GM18505 (cell line): ENCODE data around the gene CABLES2.
"Not testable (repeated sequence)": the region's sequence is repeated elsewhere in the genome, so short reads cannot be mapped to it uniquely, and the experiment has no call there.

Source experiments
- ATAC-seq: cut with Tn5 transposase; IDR thresholded peaks from one replicate; pipeline ENCODE4 v1.9.1; 2021; ENCODE audit not compliant: unreplicated experiment
- POLR2A ChIP-seq: IDR thresholded peaks from 4 replicates; pipeline ENCODE4 v1.6.1; 2011; ENCODE audit warnings: borderline replicate concordance; ENCODE audit not compliant: insufficient read depth, insufficient read length; ENCODE audit errors: extremely low read depth

CABLES2 gene

DNA sequence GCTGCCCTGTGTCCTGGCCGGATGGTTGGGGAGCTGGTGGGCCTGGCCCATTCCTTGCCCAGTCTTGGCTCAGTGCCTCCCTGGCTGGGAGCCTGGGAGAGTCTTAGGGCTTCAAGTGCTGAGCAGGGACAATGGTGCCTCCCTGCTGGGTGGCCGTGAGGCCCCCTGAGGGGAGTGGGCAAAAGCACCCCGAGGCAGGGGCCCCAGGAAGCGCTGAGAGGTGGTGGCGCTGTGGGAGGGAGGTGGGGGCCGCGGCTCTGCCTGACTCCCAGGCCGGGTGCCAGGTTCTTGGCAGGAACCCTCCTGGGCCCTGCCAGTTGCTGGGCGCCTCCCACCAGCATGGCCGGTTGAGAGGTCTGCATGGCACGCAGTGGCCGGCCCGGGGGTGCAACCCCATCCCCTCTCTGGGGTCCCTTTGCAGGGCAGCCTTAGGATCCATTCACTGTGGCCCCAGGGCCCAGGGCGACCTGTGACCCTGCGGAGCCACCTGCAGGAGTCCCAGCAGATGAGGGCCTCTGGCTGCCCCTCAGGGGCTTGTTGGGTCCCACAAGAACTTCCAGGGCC lies 29.4 kb downstream of the CABLES2 start:
- no peak for TF ChIP-seq POLR2A
- no peak for ATAC-seq

DNA sequence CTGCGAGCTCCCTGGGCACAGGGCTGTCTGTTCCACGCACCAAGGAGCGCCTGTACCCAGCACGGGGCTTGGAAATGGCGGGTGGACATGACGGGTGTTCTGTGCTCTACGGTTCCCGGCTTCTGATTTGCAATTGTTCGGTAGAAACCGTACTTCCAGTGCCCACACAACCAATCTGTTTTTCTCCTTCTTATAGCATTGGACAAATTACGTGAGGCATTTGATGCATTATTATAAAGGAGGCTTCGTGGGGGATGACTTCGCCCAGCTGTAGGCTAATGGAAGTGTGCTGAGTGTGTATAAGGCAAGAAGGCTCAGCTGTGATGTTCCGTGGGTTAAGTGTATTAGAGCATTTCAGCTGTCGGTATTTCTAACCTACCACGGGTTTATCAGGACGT lies 30.0 kb downstream of the CABLES2 start:
- no peak for ATAC-seq
- no peak for TF ChIP-seq POLR2A

DNA sequence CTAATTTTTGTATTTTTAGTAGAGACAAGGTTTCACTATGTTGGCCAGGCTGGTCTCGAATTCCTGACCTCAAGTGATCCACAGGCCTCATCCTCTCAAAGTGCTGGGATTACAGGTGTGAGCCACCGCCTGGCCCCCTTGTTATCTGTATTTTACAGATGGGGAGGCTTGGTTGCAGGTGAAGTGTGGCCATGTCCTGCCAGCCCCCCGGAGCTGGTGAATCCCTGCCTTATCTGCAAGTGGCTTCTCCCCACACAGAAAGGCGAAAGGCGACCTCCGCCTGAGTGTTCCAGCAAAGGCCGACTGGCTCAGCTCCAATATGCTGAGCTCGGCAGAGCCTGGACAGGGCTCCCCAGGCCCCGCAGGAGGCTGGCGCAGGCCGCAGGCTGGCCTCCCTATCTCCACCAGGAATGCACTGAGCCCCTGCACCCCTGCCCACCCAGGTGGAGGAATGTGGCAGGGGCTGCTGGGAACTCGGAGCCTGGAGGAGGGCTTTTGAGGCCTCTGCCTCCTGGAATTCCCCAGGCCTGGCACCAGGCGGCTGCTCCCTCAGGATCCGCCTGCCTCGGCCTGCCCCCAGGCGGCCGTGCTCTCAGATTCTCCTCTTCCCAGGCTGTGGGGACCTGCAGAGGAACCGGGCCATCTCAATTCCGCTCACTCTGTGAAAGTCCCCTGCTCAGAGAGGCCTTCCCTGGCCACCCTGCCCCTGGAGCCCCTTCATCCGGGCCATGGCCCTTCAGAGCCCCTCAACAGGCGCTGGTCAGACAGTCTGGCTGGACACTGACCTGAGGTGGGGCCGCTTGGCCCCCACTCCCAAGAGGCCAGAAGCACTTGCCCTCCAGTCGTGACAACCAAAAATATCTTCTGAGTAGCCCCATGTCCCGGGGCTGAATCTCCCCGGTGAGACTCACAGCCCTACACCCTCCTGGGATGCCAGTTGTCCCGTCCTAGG lies 30.7 kb downstream of the CABLES2 start:
- no peak for TF ChIP-seq POLR2A
- ATAC-seq: no peak

DNA sequence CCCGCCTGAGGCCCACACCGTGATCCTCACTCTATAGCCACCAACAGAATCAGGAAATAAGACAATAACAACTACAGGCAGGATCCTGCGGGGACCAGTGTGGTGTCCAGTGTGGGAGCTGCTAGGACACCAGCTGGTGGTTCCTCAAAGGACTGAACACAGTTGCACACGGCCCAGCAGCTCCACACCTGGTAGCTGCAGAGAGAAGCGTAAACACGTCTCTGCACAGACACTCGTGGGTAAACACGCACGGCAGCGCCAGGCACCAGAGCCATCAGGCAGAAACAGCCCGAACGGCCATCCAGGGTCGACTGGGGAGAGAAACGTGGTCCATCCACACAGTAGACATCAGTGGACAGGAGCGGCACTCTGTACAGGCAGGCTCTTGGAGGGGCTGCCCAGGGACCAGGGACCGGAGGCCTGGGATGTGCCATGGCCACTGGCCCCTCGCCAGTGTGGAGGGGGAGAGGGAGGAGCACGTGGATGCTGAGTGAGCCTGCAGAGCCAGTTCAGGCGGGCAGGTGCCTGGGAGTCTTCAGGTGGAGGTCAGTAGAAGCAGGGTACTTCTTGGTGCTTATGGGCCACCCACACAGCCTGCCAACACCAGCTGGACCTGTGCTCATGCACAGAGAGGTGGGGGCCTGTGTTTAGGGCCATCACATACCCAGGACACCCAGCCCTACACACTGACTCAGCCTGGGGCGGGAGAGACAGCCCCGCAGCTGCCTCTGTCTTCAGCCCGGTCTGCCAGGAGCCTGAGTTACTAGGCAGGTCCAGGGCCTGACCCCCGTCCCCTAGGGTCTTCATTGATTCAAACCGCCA lies 32.5 kb downstream of the CABLES2 start:
- ATAC-seq: no peak
- TF ChIP-seq POLR2A: no peak

DNA sequence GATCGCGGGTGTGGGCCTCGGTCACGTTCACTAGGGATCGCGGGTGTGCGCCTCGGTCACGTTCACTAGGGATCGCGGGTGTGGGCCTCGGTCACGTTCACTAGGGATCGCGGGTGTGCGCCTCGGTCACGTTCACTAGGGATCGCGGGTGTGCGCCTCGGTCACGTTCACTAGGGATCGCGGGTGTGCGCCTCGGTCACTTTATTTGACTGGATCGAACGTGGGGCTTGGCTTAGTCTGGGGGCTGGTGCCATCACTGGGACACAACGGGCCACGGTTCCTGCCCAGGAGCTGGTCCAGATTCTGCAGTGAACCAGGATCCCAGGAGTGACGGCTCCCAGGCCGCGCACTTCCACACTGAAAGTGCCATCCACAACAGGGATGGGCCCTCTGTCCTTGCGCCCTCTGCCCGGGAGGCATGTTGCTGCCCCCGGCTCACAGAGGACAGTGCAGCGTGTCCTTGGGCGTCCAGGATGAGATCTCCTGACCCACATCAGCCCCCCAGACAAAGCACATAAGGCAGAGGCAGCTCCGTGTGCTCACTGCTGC lies 33.4 kb downstream of the CABLES2 start:
- not testable (repeated sequence) for ATAC-seq

DNA sequence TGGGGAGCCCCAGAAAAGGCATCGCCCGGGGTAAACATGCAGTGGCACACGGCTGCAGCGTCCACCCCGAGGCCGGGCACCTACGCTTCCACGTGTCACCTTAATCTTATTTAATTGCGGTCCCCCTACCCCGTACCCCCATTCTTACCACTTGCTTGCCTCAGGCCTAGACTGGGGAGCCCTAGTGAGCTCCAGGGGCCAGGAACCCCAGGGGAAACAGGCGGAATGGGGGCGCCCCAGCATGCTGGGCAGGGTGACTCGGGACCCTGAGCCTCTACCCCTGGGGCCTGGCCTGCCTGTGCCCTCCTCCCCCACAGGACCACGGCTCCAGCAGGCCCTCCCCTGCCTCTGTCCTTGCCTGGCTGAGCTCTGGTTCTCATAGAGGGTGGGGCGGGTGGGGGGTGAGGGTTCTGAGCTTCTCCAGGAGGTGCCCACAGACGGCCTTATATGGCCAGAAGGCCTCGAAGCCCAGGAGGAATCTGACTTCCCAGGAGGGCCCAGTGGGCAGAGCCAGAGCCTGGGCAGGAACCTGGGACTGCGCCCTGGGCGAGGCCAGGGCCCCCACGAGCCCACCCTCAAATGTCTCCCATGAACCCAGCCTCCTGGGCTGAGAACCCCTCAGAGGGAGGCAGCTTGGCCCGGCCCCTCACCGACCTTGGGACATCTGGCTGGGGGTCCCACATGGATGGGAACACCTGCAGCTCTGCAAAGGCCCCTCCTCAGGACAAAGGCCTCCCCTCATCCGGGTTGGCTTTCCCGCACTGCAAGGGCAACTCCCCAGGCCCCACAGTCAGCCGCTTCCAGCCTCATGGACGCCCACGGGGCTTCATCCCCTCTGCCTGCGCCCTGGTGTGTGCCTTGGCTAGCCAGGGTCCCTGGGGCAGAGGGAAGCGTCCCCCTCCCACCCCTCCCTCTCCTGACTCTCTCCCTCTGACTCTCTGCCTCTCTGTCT lies 34.8 kb downstream of the CABLES2 start:
- no peak for TF ChIP-seq POLR2A
- ATAC-seq: no peak

DNA sequence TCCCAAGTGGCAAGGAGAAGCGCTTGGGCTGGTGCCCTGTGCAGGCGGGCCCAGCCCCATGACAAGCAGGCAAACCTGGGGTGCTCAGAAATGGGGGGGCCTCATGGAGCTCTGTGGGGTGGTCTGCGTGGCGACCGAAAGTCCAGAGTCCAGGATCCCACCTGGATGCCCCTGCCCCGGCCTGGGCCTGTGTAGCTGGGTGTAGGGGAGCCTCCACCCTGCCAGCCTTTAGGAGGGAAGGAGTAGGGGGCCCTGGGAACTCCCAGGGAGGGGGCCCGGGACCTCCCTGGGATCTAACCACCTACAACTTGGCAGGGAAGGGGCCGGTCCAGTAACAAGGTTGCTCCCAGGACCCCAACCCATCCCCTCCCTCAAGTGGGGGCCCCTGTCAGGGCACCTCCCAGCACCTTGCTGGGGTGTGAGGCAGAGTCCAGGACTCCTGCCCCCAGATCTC lies 35.5 kb downstream of the CABLES2 start:
- no peak for ATAC-seq
- TF ChIP-seq POLR2A: no peak

DNA sequence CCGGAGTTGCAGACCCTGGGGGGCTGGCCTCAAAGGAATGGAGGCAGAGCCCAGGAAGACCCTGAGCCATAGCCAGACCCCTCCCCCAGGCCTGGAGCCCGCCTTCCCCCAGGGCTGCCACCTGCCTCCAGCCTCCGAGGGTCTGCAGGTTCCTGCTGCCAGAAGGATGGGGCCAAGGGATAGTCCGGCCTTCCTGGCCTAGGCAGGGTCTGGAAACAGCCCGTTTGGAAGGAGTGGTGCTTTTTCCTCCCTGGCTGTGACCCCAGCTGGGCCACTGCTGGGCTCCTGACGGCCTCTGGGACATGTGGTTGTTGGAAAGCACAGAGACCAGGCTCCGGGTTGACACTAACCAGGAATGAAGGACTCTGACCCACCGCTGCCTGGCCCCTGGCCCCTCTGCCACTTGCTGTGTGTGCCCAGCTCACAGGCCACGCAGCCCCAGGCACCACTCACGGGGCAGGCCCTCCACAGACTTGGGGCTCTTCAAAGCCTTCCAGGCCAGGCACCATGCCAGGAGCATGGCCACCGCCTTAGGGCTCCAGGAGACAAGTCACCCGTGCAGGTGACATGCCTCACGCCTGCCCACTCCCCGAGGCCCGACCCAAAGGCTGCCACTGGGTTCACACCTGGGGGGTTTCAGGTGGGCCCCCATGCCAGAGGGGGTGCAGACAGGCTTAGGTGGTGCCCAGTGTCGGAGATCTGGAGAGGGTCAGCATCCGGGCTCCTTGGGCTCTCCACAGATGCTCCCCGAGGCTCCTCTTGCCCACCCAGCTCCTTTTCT lies 36.1 kb downstream of the CABLES2 start:
- ATAC-seq: no peak
- no peak for TF ChIP-seq POLR2A

DNA sequence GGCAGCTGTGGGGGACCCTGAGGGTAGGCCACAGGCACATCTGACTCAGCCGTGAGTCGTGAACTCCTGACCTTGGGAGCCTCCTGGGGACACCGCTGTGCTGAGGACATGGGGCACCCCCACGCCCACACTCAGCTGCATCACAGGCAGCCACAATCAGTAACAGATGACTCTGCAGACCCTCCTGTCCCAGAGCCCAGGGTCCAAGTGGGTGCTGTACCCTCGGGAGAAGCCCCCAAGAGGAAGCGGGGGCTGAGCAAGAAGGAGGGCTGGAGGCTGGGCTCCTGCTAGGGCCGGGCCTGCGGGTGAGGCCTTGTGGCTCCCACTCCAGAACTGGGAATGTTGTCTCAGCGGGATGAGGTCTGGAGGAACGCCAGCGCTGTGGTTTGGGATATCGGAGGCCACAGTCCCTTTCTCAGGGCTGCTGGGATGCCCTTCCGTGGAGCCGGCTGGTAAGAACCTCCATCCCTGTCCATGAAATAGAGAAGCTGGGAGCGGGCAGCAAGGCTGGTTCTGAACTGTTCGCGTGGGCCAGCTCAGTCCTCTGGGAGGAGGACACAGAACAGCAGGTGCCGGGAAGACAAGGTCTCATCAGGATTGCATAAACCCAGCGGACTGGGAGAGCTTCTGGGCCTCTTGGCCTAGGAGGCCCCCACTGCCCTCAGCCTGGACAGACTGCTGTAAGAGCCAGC lies 36.8 kb downstream of the CABLES2 start:
- no peak for TF ChIP-seq POLR2A
- no peak for ATAC-seq

DNA sequence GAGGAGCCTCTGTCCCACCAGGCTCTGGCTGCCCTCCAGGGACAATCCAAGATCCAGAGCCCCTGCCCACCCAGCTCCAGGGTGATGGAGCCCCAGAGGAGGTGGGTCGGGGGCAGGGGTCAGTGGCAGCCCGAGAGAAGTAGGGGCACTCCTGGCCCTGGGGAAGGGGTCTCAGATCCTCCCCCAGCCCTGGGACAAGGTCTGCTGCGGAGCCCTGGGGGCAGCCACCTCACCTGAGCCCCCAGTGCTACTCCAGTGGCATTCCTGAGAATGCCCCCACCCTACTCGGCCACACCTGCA lies 37.3 kb downstream of the CABLES2 start:
- ATAC-seq: no peak
- TF ChIP-seq POLR2A: no peak
